HL-60 (cell line): ENCODE measurements around the gene DDRGK1.

Experiments used
- CTCF ChIP-seq: IDR thresholded peaks from one replicate; pipeline ENCODE4 v1.5.1; 2011; ENCODE audit warnings: low read length, control low read depth, inconsistent platforms; ENCODE audit not compliant: insufficient read depth
- GABPA ChIP-seq: IDR thresholded peaks from 2 replicates; pipeline ENCODE4 v1.6.1; 2012; ENCODE audit warnings: low read depth

- TF ChIP-seq CTCF (no peak), GABPA (no peak)
Observed at GRCh38 chr20:3244613-3245012, 40.1 kb upstream of the DDRGK1 start.
